HEK293 (cell line): ENCODE measurements around the gene JPH2.
A peak's percentile ranks its signal among the peaks of the same experiment; 100 is the strongest.

Experiments
- CTCF ChIA-PET: fragments of 350-600 bp; formaldehyde crosslinking; extraction: SDS; loops from one replicate; lab custom pipeline; 2021; ENCODE audit warnings: antibody characterized with exemption; lab: Yijun Ruan, JAX
- POLR2A ChIA-PET: fragments of 300-600 bp; formaldehyde crosslinking; extraction: SDS; loops from one replicate; lab custom pipeline; 2020; ENCODE audit warnings: antibody characterized with exemption, inconsistent platforms; lab: Yijun Ruan, JAX
- H3K27ac ChIP-seq: fragments of 200-500 bp; sonication (Bioruptor generic); 2 replicates; pipeline ENCODE4 v1.5.1; 2014; ENCODE audit warnings: low read depth, low read length, control low read depth, inconsistent platforms; ENCODE audit errors: extremely low read depth
- H3K36me3 ChIP-seq, 2 experiments: fragments of 200-500 bp in 1 of 2; sonication (Bioruptor generic) in 1 of 2; 1 replicate in 1 of 2; 2 replicates in 1 of 2; pipeline ENCODE4 v1.5.1; 2014 to 2017; ENCODE audit warnings: inconsistent platforms in 2 of 2, low read length in 2 of 2; ENCODE audit not compliant: control insufficient read depth in 2 of 2, insufficient read depth in 1 of 2
- H3K4me1 ChIP-seq: fragments of 200-500 bp; sonication (Bioruptor generic); 2 replicates; pipeline ENCODE4 v1.5.1; 2014; ENCODE audit warnings: mild to moderate bottlenecking, low read length, inconsistent platforms; ENCODE audit not compliant: control insufficient read depth, insufficient read depth
- H3K4me3 ChIP-seq: 2 replicates; pipeline ENCODE4 v1.5.1; 2011; ENCODE audit warnings: low read depth, mild to moderate bottlenecking, control low read depth, low read length, moderate library complexity
- H3K9me3 ChIP-seq: fragments of 200-500 bp; sonication (Bioruptor generic); 2 replicates; pipeline ENCODE4 v1.5.1; 2014; ENCODE audit warnings: low read depth, low read length, inconsistent platforms; ENCODE audit not compliant: control insufficient read depth, insufficient read depth
- CTCF ChIP-seq: fragments of 450-650 bp; formaldehyde crosslinking; IDR thresholded peaks from 2 replicates; pipeline ENCODE4 v1.5.1; 2016; ENCODE audit warnings: missing biosample characterization, missing genetic modification characterization
- EGR2 ChIP-seq: fragments of 450-650 bp; formaldehyde crosslinking; IDR thresholded peaks from 2 replicates; pipeline ENCODE4 v1.5.1; 2016; ENCODE audit warnings: low read depth, missing biosample characterization, missing genetic modification characterization
- GLI4 ChIP-seq: fragments of 450-650 bp; formaldehyde crosslinking; IDR thresholded peaks from 2 replicates; pipeline ENCODE4 v1.5.1; 2016; ENCODE audit warnings: missing biosample characterization, missing genetic modification characterization
- REPIN1 ChIP-seq: fragments of 450-650 bp; formaldehyde crosslinking; IDR thresholded peaks from 2 replicates; pipeline ENCODE4 v1.5.1; 2017; ENCODE audit warnings: missing biosample characterization, missing genetic modification characterization, low read depth
- SALL2 ChIP-seq: fragments of 450-650 bp; formaldehyde crosslinking; IDR thresholded peaks from 2 replicates; pipeline ENCODE4 v1.5.0; 2017; ENCODE audit warnings: missing biosample characterization, mild to moderate bottlenecking, missing genetic modification characterization, borderline replicate concordance
- ZBTB49 ChIP-seq: fragments of 450-650 bp; formaldehyde crosslinking; IDR thresholded peaks from 2 replicates; pipeline ENCODE4 v1.5.1; 2016; ENCODE audit warnings: missing biosample characterization, missing genetic modification characterization, low read depth
- ZEB2 ChIP-seq: fragments of 450-650 bp; formaldehyde crosslinking; IDR thresholded peaks from 2 replicates; pipeline ENCODE4 v1.5.1; 2016; ENCODE audit warnings: missing biosample characterization, missing genetic modification characterization
- ZFHX2 ChIP-seq: fragments of 450-650 bp; formaldehyde crosslinking; conservative IDR thresholded peaks from 2 replicates; pipeline ENCODE4 v1.5.1; 2016; ENCODE audit warnings: missing biosample characterization, missing genetic modification characterization
- ZNF211 ChIP-seq: fragments of 450-650 bp; formaldehyde crosslinking; IDR thresholded peaks from 2 replicates; pipeline ENCODE4 v1.5.1; 2016; ENCODE audit warnings: low read depth, missing biosample characterization, missing genetic modification characterization
- ZNF23 ChIP-seq: fragments of 450-650 bp; formaldehyde crosslinking; IDR thresholded peaks from 2 replicates; pipeline ENCODE4 v1.5.1; 2016; ENCODE audit warnings: missing biosample characterization, missing genetic modification characterization, borderline replicate concordance
- ZNF24 ChIP-seq: fragments of 450-650 bp; formaldehyde crosslinking; IDR thresholded peaks from 2 replicates; pipeline ENCODE4 v1.5.1; 2016; ENCODE audit warnings: missing biosample characterization, missing genetic modification characterization
- ZNF324 ChIP-seq: fragments of 450-650 bp; formaldehyde crosslinking; IDR thresholded peaks from 2 replicates; pipeline ENCODE4 v1.5.1; 2016; ENCODE audit warnings: missing biosample characterization, missing genetic modification characterization
- ZNF335 ChIP-seq: fragments of 450-650 bp; formaldehyde crosslinking; conservative IDR thresholded peaks from 2 replicates; pipeline ENCODE4 v1.5.1; 2016; ENCODE audit warnings: missing biosample characterization, missing genetic modification characterization
- ZNF366 ChIP-seq: fragments of 450-650 bp; formaldehyde crosslinking; conservative IDR thresholded peaks from 2 replicates; pipeline ENCODE4 v1.5.1; 2016; ENCODE audit warnings: missing biosample characterization, missing genetic modification characterization
- ZNF404 ChIP-seq: fragments of 450-650 bp; formaldehyde crosslinking; IDR thresholded peaks from 2 replicates; pipeline ENCODE4 v1.5.1; 2017; ENCODE audit warnings: missing biosample characterization, missing genetic modification characterization
- ZNF449 ChIP-seq: fragments of 450-650 bp; formaldehyde crosslinking; IDR thresholded peaks from 2 replicates; pipeline ENCODE4 v1.5.1; 2017; ENCODE audit warnings: missing biosample characterization, mild to moderate bottlenecking, missing genetic modification characterization, moderate library complexity
- ZNF510 ChIP-seq: fragments of 450-650 bp; formaldehyde crosslinking; IDR thresholded peaks from 2 replicates; pipeline ENCODE4 v1.5.1; 2018; ENCODE audit warnings: mild to moderate bottlenecking, missing genetic modification characterization, missing biosample characterization; ENCODE audit not compliant: insufficient replicate concordance
- ZNF529 ChIP-seq: fragments of 450-650 bp; formaldehyde crosslinking; IDR thresholded peaks from 2 replicates; pipeline ENCODE4 v1.5.1; 2017; ENCODE audit warnings: missing genetic modification characterization, missing biosample characterization; ENCODE audit not compliant: insufficient replicate concordance
- ZNF530 ChIP-seq: fragments of 450-650 bp; formaldehyde crosslinking; IDR thresholded peaks from 2 replicates; pipeline ENCODE4 v1.5.1; 2016; ENCODE audit warnings: low read depth, missing biosample characterization, missing genetic modification characterization
- ZNF76 ChIP-seq: fragments of 450-650 bp; formaldehyde crosslinking; IDR thresholded peaks from 2 replicates; pipeline ENCODE4; 2016; ENCODE audit warnings: low read depth, missing biosample characterization, missing genetic modification characterization, borderline replicate concordance

Gene JPH2

GRCh38 chr20:44109951-44110361 is 77.0 kb downstream of the JPH2 start:
- H3K36me3 ChIP-seq, result no peaks in the 10 kb centered on the region
- H3K4me3 ChIP-seq, result no peak overlapping the region
- H3K9me3 ChIP-seq, result no peaks in the 10 kb centered on the region
- peaks cover 6% of the 10 kb centered on the region for H3K4me1 ChIP-seq
- POLR2A ChIA-PET, result no interaction called here
- CTCF ChIA-PET, result interaction anchor here (0.6 to 1.8 kb wide), 4 partner anchors 8 to 262 kb away, joined by 3 to 10 read pairs (median 4); no protein-coding TSS in a partner anchor
- TF ChIP-seq SALL2, result no peak
- TF ChIP-seq REPIN1 (tag by site-specific recombination), result no peak
- peak; percentile 81 for TF ChIP-seq EGR2
- TF ChIP-seq ZFHX2, result peak; percentile 43; the same call in 1 of the 2 replicates
- TF ChIP-seq, all 188 proteins: peak for 2
- H3K27ac ChIP-seq, result no peak overlapping the region

GRCh38 chr20:44106615-44107014 is 80.4 kb downstream of the JPH2 start:
- TF ChIP-seq ZNF23 (tag by site-specific recombination), result no peak
- TF ChIP-seq ZNF449, result no peak
- TF ChIP-seq ZNF24 (tag by site-specific recombination), result no peak
- peak; percentile 83 for TF ChIP-seq EGR2
- peak; percentile 74 for TF ChIP-seq ZFHX2
- Histone ChIP-seq H3K27ac (no peak overlapping the region), H3K4me1 (peaks cover 11% of the 10 kb centered on the region), H3K36me3 (no peaks in the 10 kb centered on the region), H3K4me3 (no peak overlapping the region), H3K9me3 (no peaks in the 10 kb centered on the region; the same call in 1 of the 2 replicates)
- CTCF ChIA-PET, result interaction anchor here (0.6 to 2.7 kb wide), 7 partner anchors 10 to 282 kb away, joined by 3 to 13 read pairs (median 3); no protein-coding TSS in a partner anchor
- POLR2A ChIA-PET, result no interaction called here

GRCh38 chr20:44104798-44105517 is 82.0 kb downstream of the JPH2 start:
- ChIA-PET POLR2A (no interaction called here), CTCF (interaction anchor here (0.6 to 2.7 kb wide), 5 partner anchors 10 to 85 kb away, joined by 3 to 13 read pairs (median 4); no protein-coding TSS in a partner anchor)
- TF ChIP-seq ZNF335 (peak; percentile 20; the same call in 1 of the 2 replicates), ZEB2 (tag by site-specific recombination) (0 out of 2 replicates have a peak, but pooled peaks have one; percentile 41), ZNF211 (tag by site-specific recombination) (no peak), CTCF (tag by site-specific recombination) (no peak), ZNF76 (tag by site-specific recombination) (no peak), ZNF324 (no peak), ZNF404 (tag by site-specific recombination) (no peak), ZNF529 (tag by site-specific recombination) (no peak), ZBTB49 (no peak), ZNF530 (tag by site-specific recombination) (no peak), GLI4 (tag by site-specific recombination) (no peak), ZNF510 (tag by site-specific recombination) (no peak), ZNF366 (peak; percentile 70)

More at GRCh38 chr20:44104798-44105517, 82.0 kb downstream of the JPH2 start:
- no peaks in the 10 kb centered on the region; the same call in 1 of the 2 replicates for H3K9me3 ChIP-seq
- no peak overlapping the region for H3K27ac ChIP-seq
- no peaks in the 10 kb centered on the region for H3K36me3 ChIP-seq
- no peak overlapping the region for H3K4me3 ChIP-seq
- peaks cover 11% of the 10 kb centered on the region for H3K4me1 ChIP-seq
